Progenitor cell of endocrine pancreas (in vitro differentiated cells): ENCODE results near the gene TSSC4. TPM values are rescaled to one million over a fixed set of nuclear protein-coding genes. Genes with fewer than 3 reads are reported as not detected.

Source experiments
- DNase-seq: peaks from one replicate; pipeline ENCODE4 v3.0.0; 2021; ENCODE audit warnings: low spot score; ENCODE audit not compliant: unreplicated experiment
- H3K27ac Mint-ChIP-seq: 2 replicates; pipeline ENCODE4 v1.8.0; 2021; ENCODE audit warnings: mild to moderate bottlenecking, moderate library complexity, mixed read lengths
- H3K27me3 Mint-ChIP-seq: 2 replicates; pipeline ENCODE4 v1.8.0; 2021; ENCODE audit warnings: mixed read lengths
- H3K36me3 Mint-ChIP-seq: 2 replicates; pipeline ENCODE4 v1.8.0; 2022; ENCODE audit warnings: mixed read lengths; ENCODE audit not compliant: insufficient read depth
- H3K4me1 Mint-ChIP-seq: 2 replicates; pipeline ENCODE4 v1.8.0; 2021; ENCODE audit warnings: low read depth, mixed read lengths
- H3K4me3 Mint-ChIP-seq: 2 replicates; pipeline ENCODE4 v1.8.0; 2021; ENCODE audit warnings: low read depth, mild to moderate bottlenecking, moderate library complexity, mixed read lengths
- H3K9me3 Mint-ChIP-seq: 2 replicates; pipeline ENCODE4 v1.8.0; 2021; ENCODE audit warnings: low read depth, mixed read lengths
- total RNA-seq: library from RNA; stranded (reverse); gene quantifications from 2 replicates; pipeline ENCODE4 v1.2.1, GENCODE V29; 2021
- TF ChIP-seq, protein P1 (sequence below): fragments of 200-600 bp; sonication (generic); IDR thresholded peaks from one replicate; pipeline ENCODE4 v1.5.0; 2021; ENCODE audit warnings: antibody characterized with exemption, mild to moderate bottlenecking; ENCODE audit not compliant: unreplicated experiment

The TSSC4 gene
- total RNA-seq, 1 donor from 2014 or later = 50.2 TPM

DNA sequence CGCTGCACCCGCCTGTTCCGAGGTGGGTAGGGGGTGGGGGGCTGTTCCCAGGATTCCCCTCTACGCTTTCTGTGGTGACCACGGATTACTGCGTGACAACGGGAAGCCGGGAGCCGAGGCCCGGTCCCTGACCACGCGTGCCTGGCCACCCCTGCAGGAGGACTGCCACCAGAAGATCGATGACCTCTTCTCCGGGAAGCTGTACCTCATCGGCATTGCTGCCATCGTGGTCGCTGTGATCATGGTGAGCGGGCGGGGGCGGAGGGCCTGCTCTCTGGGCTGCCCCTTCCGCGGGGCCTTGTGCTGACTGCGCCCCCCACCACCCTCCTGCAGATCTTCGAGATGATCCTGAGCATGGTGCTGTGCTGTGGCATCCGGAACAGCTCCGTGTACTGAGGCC, 4.1 kb upstream of the TSSC4 start:
- TF ChIP-seq, protein P1, sequence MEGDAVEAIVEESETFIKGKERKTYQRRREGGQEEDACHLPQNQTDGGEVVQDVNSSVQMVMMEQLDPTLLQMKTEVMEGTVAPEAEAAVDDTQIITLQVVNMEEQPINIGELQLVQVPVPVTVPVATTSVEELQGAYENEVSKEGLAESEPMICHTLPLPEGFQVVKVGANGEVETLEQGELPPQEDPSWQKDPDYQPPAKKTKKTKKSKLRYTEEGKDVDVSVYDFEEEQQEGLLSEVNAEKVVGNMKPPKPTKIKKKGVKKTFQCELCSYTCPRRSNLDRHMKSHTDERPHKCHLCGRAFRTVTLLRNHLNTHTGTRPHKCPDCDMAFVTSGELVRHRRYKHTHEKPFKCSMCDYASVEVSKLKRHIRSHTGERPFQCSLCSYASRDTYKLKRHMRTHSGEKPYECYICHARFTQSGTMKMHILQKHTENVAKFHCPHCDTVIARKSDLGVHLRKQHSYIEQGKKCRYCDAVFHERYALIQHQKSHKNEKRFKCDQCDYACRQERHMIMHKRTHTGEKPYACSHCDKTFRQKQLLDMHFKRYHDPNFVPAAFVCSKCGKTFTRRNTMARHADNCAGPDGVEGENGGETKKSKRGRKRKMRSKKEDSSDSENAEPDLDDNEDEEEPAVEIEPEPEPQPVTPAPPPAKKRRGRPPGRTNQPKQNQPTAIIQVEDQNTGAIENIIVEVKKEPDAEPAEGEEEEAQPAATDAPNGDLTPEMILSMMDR = no peak
- peaks cover 2% of the 10 kb centered on the region for H3K4me1 Mint-ChIP-seq
- no peaks in the 10 kb centered on the region for H3K27me3 Mint-ChIP-seq
- no peaks in the 10 kb centered on the region for H3K36me3 Mint-ChIP-seq
- H3K9me3 Mint-ChIP-seq = no peaks in the 10 kb centered on the region
- no peak overlapping the region for H3K4me3 Mint-ChIP-seq
- H3K27ac Mint-ChIP-seq = no peak overlapping the region
- no peak for DNase-seq

DNA sequence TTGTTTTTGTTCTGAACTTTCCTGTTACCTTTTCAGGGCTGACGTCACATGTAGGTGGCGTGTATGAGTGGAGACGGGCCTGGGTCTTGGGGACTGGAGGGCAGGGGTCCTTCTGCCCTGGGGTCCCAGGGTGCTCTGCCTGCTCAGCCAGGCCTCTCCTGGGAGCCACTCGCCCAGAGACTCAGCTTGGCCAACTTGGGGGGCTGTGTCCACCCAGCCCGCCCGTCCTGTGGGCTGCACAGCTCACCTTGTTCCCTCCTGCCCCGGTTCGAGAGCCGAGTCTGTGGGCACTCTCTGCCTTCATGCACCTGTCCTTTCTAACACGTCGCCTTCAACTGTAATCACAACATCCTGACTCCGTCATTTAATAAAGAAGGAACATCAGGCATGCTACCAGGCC, 3.5 kb upstream of the TSSC4 start:
- Mint-ChIP-seq H3K36me3 (no peaks in the 10 kb centered on the region), H3K4me3 (no peak overlapping the region), H3K27me3 (no peaks in the 10 kb centered on the region), H3K27ac (no peak overlapping the region), H3K9me3 (no peaks in the 10 kb centered on the region), H3K4me1 (peaks cover 4% of the 10 kb centered on the region)
- DNase-seq = no peak
- TF ChIP-seq, protein P1 = no peak

DNA sequence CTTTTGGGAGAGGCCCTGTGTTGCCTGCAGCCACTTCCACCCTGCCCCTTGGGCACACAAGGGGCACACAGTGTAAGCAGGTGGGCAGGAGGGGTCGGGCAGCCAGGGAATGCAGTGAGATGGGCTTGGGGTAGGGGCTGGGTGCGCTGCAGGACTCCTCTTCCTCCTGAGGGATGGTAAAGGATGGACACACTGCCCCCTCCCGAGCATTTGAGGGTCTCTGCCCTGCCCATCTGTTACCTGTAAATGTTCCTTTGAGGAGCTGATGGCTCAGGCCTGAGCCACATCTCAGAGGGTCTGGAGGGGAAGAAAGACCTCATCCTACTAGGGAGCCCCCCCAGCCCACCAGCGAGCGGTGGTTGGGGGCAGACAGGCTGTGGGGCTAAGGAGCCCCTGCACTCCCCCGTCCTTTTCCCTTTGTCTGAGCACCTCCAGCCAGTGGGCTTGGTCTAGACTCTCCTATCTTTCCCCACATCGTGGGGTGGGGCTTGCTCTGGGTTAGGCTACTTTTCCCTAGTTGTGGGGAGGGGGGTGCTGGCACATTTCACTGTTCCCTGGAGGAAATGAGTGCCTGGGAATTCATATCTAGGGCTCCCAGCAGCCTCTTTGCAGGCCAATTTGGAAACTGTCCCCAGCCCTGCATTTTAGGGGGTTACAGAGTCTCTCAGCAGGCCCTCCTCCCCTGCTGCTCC, 1.7 kb upstream of the TSSC4 start:
- TF ChIP-seq, protein P1 = no peak

GRCh38 chr11:2399488-2400068, 972 bp upstream of the TSSC4 start:
- Mint-ChIP-seq H3K9me3 (no peaks in the 10 kb centered on the region), H3K27me3 (no peaks in the 10 kb centered on the region), H3K27ac (peak overlapping the region; percentile 62), H3K4me1 (peaks cover 4% of the 10 kb centered on the region), H3K36me3 (peaks cover 3% of the 10 kb centered on the region), H3K4me3 (peak overlapping the region; percentile 85)
- TF ChIP-seq, protein P1 = no peak
- DNase-seq = no peak

More for the DNA sequence above, 1.7 kb upstream of the TSSC4 start:
- H3K4me3 Mint-ChIP-seq = peak overlapping the region; percentile 85
- H3K4me1 Mint-ChIP-seq = peaks cover 4% of the 10 kb centered on the region
- no peak for DNase-seq
- H3K36me3 Mint-ChIP-seq = peaks cover 1% of the 10 kb centered on the region
- H3K9me3 Mint-ChIP-seq = no peaks in the 10 kb centered on the region
- no peaks in the 10 kb centered on the region for H3K27me3 Mint-ChIP-seq
- peak overlapping the region; percentile 62 for H3K27ac Mint-ChIP-seq

- no peaks in the 10 kb centered on the region for H3K9me3 Mint-ChIP-seq
- H3K4me3 Mint-ChIP-seq = peak overlapping the region; percentile 85
- peak overlapping the region; percentile 86 for H3K27ac Mint-ChIP-seq
These were observed 349 bp downstream of the TSSC4 start for GRCh38 chr11:2400762-2401435.

More at GRCh38 chr11:2400762-2401435, 349 bp downstream of the TSSC4 start:
- H3K4me1 Mint-ChIP-seq = peaks cover 4% of the 10 kb centered on the region
- H3K27me3 Mint-ChIP-seq = no peaks in the 10 kb centered on the region
- H3K36me3 Mint-ChIP-seq = peaks cover 3% of the 10 kb centered on the region
- TF ChIP-seq, protein P1 = no peak
- DNase-seq = no peak
